Activated CD4-positive, alpha-beta T cell treated with anti-CD3 and anti-CD28 coated beads, Interleukin-2, amount 50 U/mL, for 4 hours (primary cell): ENCODE data around the gene SRGAP3.

Experiments used
- DNase-seq, 2 experiments: peaks; one replicate each; pipeline ENCODE4 v3.0.0-alpha.2; 2020

The SRGAP3 gene

DNA sequence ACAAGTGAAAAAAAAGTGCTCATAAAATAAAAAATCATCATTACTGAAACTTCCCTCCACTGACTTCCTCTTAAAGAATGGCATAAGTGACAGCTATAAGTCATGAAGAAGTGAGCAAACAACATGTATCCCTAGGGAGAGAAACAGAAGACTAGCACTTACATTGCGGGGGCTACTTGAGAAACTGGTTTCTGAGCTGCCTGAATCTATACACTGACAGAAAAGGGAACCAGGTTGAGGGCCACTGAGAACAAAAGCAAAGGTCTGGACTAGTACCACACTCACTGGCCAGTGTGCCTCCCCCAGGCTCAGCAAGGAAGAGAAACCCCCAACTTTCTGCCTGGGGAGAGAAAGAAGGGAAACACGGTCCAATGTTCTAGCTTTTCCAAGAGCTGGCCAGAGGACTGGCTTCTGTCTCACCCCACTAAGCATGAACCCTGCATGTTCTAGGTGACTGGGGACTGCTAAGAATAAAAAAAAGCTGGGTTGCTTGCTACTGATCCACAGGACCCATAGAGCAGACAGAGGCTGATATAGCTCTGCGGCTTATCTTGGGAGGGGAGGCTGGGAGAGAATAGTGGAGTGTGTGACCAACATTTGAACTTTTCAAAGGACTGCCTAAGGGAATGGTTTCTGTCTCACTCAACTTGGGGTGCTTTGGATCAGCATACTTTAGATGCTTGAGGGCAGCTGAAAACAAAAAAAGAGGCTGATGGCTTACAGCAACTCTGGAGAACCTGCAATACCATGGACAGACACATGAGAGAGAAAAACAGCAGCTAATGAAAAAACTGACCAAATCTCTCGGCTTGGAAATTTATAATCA, 294.3 kb downstream of the SRGAP3 start:
- DNase-seq, result no peak

DNA sequence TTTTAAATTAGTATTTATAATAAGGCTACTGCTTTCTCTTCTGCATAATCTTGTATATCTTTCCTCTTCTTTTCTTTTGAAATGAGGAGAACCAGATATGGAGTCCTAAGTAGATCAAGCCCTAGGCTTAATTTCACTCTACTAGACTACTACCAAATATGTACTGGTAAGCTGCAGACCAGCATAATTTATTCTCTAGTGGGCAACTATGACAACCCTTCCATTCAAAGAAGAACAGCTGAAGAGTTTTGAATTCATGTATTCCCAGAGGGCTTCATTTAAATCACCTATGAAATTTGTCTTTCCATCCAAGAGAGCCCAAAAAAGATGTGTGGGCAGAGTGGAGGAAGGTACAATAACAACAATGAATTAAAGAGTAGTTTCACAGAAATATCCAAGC, 296.1 kb downstream of the SRGAP3 start:
- DNase-seq, result no peak

DNA sequence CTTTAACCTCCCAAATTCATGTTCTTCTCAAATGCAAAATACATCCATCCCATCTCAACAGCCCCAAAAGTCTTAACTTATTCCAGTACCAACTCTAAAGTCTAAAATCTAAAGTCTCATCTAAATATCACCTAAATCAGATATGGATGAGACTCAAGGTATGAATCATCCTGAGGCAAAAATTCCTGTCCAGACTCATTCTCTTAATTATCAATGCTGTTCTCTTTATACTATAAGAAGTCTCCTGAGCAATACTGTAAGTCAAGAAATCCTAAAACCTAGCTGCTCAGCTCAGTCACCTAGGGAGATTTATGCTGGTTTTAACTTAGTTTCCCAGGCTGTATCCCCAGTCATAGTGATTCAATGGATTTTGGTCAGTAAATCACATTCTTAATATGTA, 297.3 kb downstream of the SRGAP3 start:
- DNase-seq, result no peak

DNA sequence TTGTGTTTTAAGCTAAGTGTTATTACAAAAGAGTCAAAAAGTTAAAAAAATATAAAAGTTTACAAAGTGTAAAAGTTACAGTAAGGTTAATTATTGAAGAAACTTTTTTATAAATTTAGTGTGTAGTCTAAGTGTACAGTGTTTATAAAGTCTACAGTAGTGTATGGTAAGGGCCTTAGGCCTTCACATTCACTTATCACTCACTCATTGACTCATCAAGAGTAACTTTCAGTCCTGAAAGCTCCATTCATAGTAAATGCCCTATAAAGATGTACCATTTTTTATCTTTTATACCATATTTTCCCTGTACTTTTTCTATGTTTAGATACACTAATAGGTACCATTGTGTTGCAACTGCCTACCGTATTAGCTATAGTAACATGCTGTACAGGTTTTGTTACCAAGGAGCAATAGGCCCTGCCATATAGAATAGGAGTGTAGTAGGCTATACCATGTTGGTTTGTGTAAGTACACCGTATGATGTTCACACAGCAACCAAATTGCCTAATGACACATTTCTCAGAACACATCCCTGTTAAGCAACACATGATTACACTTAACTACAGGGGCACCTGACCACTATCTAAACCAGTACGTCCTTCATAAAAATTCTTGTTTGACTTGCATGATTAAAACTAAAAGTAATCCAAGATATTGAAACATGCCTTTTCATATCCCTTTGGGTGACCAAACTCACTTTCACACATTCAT, 303.4 kb downstream of the SRGAP3 start:
- DNase-seq, result no peak

DNA sequence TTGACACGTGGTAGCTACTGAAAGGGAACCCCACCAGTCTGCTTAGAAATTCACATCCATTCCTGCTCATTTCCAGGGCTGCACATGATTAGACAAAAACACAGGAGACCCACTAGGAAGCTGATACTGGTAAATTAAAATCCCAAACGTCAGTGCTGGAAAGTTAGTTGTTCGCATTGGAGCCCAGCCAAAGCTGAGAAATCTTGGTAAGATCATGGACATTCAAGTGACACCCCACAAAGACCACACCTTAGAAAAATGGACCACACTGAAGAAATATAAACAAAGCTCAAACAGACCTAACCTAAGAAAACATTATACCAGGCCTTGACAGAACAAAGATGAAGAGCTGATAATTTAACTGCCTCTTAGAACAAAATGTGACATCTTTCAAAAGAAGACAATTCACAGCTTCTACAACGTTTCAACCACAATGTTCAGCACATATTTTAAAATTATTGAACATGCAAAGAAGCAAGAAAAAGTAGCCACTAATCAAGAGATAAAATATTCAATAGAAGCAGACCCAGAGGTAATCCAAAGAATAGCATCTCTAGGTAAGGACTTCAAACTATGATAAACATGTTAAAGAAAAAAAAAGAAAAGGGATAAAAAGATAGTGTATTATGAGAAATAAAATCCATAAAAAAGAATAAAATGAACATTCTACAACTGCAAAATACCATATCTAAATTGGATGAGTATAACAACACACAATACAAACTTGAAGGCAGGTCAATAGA, 306.5 kb downstream of the SRGAP3 start:
- DNase-seq, result no peak

DNA sequence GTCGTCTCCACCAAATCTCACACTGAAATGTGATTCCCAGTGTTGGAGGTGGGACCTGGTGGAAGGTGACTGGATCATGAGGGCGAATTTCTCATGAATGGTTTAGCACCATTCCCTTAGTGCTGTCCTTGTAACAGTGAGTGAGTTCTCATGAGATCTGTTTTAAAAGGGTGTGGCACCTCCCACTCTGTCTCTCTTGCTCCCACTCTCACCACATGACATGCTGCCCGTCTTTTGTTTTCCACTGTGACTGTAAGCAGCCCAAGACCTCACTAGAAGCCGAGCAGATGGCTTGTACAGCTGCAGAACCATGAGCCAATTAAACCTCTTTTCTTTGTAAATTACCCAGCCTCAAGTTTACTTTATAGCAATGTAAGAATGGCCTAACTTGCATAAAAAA, 307.3 kb downstream of the SRGAP3 start:
- no peak for DNase-seq

DNA sequence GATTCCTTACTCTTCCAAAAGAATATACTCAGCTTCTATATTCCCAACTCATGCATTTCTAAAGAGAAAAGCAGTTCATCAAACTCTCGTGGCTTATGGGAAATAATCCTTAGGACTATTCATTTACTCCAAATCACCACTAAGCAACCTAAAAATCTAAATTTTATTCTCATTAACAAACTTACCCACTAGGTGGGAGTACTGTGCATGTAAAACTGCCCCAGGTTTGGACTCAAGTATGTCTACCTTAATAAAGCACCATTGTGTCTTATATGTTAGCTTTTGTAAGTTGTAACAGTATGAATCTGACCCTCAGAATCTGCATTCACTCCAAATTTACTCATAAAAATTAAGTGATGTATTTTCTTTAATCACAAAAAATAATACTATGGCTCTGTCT, 311.4 kb downstream of the SRGAP3 start:
- DNase-seq, result no peak

DNA sequence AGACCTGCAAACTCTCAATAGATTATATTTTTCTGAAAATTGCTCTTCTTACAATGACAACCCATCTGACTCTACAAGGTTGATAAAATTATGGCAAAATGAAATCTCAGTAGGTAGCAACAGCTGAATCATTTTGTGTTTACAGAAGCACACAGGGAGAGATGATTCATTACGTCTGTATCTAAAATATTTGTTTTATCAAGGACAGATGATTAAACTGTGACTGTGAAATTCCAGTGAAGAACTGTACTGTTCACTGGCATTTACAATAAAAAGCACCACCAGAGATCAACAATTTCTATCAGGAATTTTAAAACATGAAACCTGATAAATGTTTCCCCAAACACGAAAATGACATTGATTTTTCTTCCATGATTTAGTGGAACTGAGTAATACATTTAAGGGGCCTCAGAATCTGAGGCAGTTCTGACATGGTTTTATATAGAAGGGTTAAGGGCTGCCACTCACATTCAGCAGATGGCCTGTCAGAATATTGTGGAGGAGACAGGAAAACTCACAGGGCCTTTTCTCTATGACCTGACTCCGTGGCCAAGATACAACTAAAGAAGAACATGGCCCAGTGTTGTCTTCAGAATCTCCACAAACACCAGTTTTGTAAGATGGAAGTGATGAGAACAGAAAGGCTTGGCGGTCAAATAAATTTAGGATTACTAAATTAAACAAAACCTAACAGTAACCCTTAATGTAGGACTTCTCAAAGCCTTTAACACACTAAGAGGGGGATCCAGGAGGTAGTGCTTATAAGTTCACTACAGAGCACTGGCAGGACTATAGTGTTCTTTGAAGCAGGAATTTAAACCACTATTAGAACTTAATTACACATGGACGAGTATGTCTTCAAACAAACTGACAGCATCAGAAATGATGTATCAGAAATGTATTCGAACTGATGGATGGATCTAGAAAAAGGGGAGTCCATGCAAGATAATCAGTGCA, 312.1 kb downstream of the SRGAP3 start:
- no peak for DNase-seq

DNA sequence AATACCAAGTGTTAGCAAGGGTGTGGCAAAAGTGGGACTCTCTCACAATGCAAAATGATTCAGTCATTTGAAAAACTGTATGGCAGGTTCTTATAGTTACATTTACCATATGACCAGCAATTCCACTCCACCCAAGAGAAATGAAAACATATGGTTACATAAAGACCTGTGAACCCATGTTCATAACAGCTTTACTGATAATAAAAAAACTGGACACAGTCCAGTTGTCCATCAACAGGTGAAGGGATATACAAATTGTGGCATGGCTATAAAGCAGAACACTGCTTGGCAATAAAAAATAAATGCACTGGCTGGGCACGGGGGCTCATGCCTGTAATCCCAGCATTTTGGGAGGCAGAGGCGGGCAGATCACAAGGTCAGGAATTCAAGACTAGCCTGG, 316.9 kb downstream of the SRGAP3 start:
- DNase-seq, result no peak

DNA sequence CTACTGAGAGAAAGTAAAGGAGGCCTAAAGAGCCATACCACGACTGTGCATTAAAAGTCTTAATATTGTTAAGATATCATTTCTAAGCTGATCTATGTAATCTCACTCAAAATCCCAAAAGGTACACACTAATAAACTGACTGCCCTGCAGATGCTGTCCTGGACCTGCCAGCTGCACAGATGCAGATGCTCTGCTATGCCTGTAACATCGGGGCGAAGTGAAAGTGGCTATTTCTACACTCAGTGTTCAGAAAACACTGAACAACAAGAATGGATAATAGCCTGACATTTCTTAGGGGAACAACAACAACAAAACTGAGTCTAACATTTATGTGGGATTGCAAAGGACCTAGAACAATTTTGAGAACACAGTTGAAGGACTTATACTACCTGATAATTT, 318.1 kb downstream of the SRGAP3 start:
- no peak for DNase-seq
